ENCODE data around the gene PRPF19. TPM values are rescaled to one million over a fixed set of nuclear protein-coding genes. Genes with fewer than 3 reads are reported as not detected.

PRPF19 gene
- total RNA-seq, 1 experiment from 2014 or later, result 100.0 TPM

DNA sequence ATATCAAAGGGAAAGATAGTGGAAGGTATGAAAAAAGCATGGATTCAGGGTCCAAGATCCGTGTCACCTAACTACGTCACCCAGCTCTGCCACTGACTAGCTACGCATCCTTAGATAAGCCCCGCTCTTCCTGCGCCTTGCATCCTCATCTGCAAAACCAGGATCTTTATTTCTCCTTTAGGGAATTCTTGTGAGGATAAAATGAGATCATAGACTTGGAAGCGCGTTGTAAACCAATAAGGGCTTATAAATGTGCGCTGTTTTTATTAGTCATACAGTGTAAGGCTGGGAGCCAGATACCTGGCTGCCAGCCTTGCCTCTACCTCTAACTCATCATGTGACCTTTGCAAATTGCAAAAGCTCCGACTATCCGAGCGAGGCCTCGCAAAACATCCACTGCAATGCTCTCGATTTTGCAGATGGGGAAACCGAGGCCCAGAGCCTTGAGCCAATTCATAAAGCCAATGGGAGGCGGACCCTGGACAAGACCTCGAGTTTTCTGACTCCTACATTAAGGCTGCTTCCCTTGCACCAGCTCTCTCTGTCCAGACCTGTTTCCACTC lies 753 bp downstream of the PRPF19 start:
- peak; percentile 42 for DNase-seq (ENCODE audit: low read depth)

DNA sequence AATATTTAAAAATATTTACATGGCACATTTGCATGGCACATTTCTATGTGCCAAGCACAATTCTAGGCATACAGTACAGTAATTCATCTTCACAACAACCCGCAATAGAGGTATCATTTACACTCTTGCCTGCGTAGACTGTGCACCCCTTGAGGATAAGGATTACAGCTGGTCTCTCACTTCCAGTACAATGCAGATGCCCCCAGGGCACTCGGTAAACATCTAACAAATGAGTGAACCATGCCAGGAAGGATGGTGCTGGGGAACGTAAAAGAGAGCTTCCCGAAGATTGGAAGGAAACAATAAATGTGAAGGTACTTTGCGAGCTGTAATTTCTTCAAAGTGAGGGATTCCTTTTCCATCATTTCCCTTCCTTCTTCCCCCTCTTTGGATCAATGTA lies 1.3 kb downstream of the PRPF19 start:
- DNase-seq (ENCODE audit: low read depth), result peak; percentile 46

DNA sequence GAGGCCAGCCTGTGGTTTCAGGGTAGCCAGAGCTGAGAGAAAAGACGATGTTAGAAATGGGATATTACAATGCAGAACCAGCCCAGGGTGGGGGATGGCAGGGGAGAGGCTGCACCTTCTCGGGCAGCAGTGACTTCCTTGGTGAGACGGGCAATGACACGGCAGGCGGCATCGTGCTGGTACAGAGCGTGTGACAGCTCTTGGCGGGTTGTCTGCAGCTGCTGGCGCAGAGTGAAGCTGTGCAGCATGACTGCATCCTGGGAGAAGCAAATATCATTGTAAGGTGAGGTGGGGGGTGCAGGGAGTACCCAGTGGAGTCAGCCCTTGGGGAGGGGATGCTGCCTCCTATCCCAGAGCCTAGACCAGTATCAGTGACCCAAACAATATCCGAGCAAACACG lies 3.8 kb downstream of the PRPF19 start:
- no peak for DNase-seq (ENCODE audit: low read depth)

DNA sequence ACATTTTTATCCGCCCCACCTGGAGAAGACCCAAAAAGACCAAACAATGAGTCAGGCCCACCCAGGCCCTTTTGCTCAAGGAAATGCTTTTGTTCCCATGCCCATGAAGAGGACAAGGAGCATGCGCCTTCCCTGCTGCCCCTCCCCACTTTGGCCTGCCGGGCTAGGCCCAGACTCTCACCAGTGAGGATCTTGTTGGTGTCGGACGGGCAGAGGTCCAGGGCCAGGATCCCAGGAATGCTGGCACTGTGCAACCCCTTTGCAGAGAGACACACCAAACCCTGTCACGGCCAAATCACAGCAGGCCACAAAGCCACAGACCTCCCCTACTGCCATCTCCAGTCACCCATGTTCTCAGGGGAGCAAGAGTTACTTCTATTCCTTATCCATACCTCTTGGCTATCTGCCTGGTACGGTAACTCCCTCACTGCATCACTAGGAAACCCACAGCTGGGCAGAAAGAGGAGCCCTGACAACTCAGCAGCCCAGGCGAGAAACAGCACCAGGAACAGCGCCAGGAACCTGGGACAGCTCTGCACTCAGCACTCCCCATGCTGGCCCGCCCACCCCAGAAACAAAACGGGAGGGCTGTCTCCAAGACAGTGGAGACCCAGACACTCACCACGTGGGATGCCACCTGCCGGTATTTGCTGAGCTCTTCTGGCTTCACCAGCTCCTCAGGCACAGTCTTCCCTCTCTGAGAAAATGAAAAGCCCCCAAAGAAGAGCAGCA lies 5.5 kb downstream of the PRPF19 start:
- DNase-seq (ENCODE audit: low read depth), result no peak

DNA sequence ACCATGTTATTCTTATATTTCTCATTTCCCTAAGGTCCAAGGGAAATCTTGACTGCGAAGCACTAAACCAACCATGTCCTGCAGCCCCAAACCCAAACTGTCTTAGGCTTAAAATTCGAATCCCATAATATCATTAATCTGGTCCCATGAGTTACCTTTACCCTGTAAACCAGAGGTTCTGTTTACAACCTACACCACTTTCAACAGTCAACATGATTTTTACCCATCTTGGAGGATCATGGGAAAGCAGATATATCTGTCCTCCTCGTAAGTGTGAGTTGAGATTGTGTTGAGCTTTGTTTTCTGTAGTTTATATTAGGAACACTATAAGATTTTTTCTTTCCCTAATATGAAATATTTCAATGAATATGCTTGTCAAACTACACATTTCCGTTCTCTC lies 6.4 kb downstream of the PRPF19 start:
- no peak for DNase-seq (ENCODE audit: low read depth)

DNA sequence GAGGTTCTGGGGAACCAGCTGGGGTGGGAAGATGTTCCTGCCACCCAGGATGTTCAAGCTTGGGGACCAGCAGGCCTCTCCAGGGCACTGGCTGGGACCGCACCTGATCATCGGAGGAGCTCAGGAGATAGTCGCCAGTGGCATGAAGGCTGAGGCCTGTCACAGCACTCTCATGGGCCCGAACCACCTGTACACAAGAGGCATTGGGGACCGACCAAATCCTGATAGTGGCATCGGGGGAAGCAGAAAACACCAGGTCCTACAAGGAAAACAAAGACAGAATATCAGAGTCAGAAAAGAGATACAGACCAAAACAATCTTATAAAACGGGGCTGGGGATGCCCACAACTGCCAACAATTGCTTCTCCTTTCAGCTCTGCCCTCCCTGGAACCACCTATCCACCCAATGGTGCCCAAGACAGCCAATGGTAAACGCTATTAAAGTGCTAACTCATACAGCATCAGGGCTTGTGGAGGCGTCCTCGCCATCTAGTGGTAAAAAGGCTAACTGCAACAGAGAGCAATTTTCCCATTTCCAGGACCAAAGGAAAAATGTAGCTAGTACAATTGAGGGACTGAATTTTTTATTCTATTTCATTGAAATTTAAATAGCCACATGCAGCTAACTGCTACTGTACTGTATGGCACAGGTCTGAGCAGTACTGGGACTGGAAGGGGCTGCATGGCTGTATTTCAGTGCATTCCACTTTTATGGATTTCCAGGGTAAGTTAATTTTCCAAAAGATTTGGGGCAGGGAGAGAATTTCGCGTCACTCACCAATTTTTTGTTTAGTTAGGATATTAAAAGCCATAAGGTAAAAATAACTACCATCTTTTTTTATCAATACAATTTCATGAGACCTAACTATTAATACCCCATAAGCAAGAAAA lies 7.1 kb downstream of the PRPF19 start:
- peak; percentile 63 for DNase-seq (ENCODE audit: low read depth)

DNA sequence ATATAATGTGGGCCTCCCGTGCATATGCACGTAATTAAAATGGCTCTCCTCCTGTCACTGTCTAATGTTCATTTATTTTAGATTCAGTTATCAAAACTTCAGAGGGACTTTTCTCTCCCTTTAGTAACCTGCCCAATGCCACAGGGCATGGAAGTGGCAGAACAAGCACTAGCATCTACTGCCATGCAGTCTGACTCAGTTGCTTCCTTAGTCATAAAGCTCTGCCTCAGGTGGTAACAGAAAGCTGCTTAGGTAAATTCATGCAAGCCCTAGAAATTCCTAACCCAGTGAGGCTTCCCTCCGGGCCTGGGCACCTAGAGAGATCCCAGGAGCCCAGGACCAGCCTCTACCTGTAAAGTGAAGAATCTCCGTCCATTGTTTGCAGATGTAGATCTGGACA lies 8.9 kb downstream of the PRPF19 start:
- DNase-seq (ENCODE audit: low read depth), result no peak

DNA sequence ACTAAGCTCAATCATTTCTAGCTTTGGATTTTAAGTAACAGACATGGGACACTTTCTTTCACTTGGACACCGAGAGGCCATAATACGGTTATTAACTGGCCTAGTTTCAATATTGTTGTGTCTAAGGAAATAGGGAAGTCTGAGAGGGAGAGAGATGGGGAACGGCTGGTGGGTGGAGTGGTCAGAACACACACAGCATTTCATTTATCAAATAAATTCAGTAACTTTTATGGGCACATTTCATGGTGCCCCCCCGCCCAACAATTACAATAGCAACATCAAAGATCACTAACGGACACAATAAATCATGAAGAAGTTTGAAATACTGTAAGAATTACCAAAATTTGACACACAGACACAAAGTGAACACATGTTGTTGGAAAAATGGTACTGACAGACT lies 10.7 kb downstream of the PRPF19 start:
- no peak for DNase-seq (ENCODE audit: low read depth)

DNA sequence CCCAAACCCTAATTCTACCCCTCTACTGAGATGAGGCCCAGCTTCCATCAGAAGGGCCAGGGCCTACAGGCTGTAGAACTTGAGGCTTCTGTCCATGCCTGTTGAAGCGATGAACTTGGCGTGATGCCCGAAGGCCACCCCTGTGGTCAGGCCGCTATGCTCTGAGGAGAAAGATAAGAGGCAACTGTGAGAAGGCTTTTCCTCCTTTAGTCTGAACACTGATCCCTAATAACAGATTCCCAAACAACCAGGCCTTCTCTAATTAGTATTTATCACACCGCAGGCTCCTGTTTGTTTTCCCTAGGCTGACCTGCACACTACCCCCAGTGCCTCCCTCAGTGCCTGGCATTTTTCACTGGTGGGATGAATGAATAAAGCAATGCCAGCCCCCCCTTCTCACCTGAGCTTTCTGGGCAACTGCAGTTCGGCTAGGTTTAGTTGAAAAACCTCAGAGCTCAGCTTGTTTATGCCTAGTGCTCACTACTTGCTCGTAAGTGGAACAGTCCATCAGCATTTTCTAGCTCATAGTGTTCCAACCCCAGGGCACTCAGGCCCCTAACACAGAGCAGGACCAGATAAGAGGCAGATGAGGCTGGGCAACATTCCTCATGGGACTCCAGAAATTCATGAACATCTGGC lies 15.2 kb downstream of the PRPF19 start:
- DNase-seq (ENCODE audit: low read depth), result no peak

DNA sequence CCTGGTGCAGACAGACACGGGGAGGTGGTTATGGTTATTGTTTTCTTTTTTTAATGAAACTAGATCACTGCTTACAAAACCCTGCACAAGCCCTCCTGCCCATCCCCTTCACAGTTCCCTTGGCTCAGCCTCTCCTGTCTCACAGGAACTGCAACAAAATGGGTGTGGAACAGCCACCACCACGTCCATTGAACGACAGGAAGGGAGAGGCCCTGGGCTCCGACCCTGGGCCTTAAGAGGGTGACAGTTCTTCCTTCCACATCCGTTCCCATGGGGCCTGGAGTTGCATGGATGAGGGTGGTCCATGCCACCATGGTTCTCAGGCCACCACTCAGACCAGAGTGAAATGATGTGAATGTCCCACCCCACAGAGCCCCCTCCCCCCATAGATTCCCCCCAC lies 15.7 kb downstream of the PRPF19 start:
- DNase-seq (ENCODE audit: low read depth), result no peak

DNA sequence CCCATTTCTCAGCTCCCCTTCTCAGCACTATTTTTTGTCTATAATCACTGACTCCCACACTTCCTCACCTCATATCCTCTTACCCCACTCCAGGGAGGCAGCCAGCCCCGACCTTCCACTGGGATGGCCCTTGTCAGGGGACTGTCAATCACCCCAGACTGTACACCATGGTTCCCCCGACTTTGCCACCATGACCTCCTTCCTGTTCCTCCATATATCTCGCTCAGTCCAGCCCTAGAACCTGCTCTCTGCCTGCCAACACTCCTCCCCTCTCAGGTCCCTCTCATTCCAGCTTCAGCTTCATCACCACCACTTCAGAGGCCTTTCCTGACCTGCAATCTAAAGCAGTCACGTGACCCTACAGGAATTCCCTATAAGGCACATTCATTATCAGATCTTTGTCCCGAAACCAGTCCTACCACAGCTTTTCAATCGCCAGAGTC lies 16.5 kb downstream of the PRPF19 start:
- no peak for DNase-seq (ENCODE audit: low read depth)

DNA sequence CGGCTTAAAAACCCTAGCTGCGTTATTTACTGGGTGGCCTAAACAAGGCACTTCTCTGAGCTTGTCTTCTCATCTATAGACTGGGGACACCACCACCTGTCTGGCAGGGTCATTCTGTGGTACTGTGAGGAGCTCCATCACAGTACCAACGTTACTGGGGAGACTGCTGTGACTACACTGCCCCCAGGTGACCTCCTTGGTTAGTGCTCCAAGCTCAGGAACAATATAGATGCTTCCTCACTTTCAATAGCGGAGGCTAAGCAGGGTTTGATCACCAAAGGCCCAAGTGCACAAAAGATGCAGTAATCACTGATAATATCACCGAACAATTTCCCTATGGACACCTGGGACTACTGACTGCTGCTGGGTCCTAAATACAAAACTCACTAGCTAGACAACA lies 18.8 kb downstream of the PRPF19 start:
- DNase-seq (ENCODE audit: low read depth), result peak; percentile 56

DNA sequence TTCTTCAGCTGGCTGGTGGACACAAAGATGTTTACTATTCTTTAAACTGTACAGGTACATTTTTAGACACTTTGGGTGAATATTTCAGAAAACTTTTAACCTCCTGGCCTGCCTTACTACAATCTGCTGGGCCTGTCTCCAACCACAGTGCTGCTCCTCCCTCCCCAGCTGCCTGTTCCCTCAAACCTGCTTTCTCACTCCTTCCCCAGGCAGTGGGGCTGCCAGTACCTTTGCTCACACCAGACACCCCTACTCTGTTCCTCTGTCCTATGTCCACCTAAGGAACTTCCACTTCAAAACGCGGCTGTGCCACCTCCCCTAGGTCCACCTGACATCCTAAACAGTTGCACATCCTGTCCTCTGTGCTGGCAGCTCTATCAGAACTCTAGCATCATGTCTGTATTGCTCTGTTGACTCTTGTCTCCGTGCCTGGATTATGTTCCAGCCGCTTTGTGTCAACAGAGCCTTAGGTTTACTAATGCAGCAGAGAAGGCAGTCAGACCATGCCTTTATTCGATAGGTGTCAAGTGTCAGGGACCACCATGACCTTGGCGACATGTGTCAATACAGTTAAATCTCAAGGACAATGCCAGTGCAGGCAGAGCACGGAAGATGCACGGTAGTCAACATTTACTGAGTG lies 25.6 kb downstream of the PRPF19 start:
- DNase-seq (ENCODE audit: low read depth), result no peak

DNA sequence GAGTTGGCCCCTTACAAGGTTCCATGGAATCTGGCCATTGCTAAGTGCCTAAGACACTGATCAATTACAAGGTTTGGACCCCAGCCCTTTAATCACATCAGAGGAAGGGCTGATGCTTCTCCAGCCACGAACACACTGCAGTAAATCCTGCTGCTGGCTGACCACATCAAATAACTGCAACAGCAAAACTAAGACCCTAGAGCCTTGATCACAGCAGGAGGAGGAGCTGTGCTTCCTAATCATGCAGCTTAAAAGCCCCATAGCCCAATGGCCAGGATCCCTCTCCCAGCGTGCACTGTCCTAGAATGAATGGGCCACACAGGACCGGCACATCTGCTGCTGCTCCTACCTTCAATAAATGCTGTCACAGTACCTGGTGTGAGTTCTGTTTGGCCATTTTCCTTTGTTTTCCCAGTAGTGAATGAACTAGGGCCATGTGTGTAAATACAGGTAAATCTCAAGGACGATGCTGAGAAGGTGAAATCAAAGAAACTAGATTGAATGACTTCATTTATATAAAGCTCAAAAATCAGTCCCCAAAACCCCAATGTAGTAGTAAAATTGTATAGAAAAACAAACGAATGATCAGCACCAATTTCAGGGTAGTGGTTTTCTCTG lies 26.3 kb downstream of the PRPF19 start:
- no peak for DNase-seq (ENCODE audit: low read depth)

DNA sequence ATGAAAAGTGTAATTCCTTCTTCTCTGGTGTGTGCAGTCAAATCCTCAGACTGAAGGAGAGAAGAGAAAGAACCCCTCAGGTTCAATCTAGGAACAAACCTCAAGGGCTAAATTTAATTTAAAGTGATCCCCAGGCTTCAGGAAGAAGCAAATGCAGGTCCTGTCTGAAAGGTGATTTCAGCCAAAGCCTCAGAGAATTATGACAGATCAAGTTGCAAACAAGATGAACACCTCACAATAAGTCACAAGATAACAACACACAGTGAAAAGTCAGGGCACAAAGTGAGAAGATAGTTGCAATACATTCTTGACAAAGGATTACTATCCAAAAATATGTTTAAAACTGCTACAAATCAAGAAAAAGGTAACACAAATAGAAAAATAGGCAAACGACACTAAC lies 27.3 kb downstream of the PRPF19 start:
- DNase-seq (ENCODE audit: low read depth), result no peak

DNA sequence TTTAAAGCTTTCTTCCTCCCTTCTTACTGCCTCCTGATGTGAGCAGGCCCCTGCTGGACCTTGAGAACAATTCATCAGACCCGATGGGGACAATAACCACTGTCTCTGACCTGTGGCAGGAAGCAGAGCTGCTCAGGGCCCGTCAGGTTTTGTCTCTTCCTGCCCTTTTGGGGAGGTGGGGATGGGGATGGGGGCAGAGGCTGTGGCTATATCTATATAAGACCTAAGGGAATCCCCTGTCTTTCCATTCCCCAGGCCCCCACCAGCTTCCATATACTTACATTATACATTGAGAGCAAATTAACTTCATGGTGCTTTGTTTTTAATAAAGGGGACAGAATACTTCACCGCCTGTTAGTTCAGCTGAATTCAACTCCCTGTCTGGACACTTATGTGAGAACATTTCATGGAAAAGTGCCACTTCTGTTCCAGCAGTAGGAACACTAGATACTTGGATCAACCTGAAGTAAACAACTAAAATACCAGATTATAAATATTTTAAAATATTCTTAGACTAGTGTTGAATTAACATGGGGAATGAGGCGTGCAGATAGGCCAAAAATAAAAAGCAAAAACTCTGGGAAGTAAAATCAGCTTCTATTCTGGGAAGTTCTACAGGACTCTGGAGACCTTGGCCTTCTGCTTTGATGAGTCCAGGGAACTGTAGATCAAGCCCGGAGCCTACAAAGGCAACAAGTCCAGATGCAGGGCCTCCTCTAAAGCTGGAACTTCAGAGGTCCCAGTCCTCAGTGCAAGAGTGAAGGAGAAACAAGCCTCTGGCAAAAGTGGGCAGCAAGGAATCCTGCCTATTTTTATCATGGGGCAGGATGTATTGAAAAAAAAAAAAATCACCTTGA lies 27.9 kb downstream of the PRPF19 start:
- DNase-seq (ENCODE audit: low read depth), result no peak

DNA sequence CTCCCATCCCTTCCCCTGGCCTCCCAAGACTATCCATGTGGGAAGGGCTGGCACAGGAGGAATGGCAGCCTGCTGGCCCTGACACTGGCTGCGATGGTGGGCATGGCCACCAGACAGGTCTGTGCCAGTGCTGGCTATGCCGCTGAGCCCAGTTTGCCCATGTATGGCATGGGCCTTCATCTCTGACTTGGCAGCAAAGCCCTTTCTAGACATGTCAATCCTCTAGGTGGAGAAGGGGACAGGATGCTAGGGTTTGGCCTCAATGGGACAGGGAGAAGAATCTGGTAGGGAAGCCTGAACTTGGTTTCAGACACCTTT lies 30.3 kb downstream of the PRPF19 start:
- DNase-seq (ENCODE audit: low read depth), result no peak

DNA sequence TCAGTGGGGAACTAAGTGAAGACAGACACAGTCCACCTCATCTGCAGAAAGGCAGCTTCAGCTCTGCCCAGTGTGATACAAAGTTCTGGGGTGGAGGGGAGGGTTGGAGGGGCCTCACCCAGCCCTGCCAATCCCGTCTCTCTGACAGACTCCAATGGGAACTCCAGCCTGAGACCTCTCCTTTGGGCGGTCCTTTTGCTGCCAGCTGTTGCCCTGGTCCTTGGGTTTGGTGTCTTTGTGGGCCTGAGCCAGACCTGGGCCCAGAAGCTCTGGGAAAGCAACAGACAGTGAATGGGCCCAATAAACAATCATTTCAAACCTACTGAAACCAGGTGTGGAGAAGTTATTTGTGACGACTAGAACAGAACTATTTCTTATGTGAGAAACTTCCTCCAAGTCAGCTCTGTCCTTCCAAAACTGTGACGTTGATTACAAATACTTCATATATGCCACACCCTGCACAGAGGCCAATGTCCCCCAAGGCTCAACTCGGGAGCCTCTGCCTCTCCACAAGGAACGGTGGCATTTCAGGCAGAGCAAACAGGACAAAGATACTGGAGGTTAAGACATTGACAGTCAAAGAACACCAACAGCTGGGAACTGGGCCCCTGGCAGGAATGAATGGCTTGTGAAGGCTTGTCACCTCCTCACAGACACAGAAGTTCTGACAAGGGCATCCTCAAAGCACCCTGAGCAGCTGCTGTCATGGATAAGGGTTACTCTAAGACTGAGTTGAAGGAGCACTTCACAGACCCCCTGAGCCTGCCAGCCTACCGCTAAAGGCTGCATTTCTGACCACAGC lies 30.8 kb downstream of the PRPF19 start:
- no peak for DNase-seq (ENCODE audit: low read depth)

Measured in RPMI7951 (cell line).